Panc1 (cell line): ENCODE results near the gene MSRB3. TPM values are rescaled to one million over a fixed set of nuclear protein-coding genes. Genes with fewer than 3 reads are reported as not detected.

Source experiments
- ATAC-seq: fragments of 200-7000 bp; cut with Tn5 transposase; 2 replicates; pipeline ENCODE4 v1.9.1; 2020; ENCODE audit warnings: mild to moderate bottlenecking, moderate library complexity
- BruUV-seq: library from RNA; stranded (reverse); fragments of 400-500 nt; replicated peaks from 2 replicates; lab custom pipeline; 2021; lab: Mats Ljungman, UMichigan
- CTCF ChIA-PET: fragments of 300-600 bp; sonication (Branson Sonifier 250); formaldehyde crosslinking; loops from one replicate; lab custom pipeline; 2022; ENCODE audit warnings: antibody characterized with exemption; lab: Charles Lee
- POLR2A ChIA-PET: fragments of 300-600 bp; sonication (Branson Sonifier 250); formaldehyde crosslinking; loops from one replicate; lab custom pipeline; 2022; ENCODE audit warnings: antibody characterized with exemption; lab: Charles Lee
- DNase-seq: peaks from one replicate; pipeline ENCODE4 v3.0.0-alpha.2; 2010; ENCODE audit warnings: low read depth, low spot score
- H3K27ac ChIP-seq: 2 replicates; pipeline ENCODE4 v1.5.1; 2011; ENCODE audit warnings: mild to moderate bottlenecking, low read length, inconsistent platforms
- H3K27me3 ChIP-seq: fragments of 200-500 bp; sonication (Bioruptor generic); 2 replicates; pipeline ENCODE4 v1.6.0; 2014; ENCODE audit warnings: low read length, inconsistent platforms; ENCODE audit not compliant: control insufficient read depth, insufficient read depth
- H3K36me3 ChIP-seq: fragments of 200-500 bp; sonication (Bioruptor generic); 2 replicates; pipeline ENCODE4 v1.5.1; 2014; ENCODE audit warnings: inconsistent platforms, mild to moderate bottlenecking, low read length, moderate library complexity; ENCODE audit not compliant: control insufficient read depth, insufficient read depth
- H3K4me1 ChIP-seq: 2 replicates; pipeline ENCODE4 v1.5.1; 2011; ENCODE audit warnings: inconsistent platforms, mild to moderate bottlenecking, low read length, moderate library complexity; ENCODE audit not compliant: control insufficient read depth, insufficient read depth
- H3K4me3 ChIP-seq, 2 experiments: 2 replicates each; pipeline ENCODE4 v1.5.1; 2011 to 2012; ENCODE audit warnings: low read depth in 2 of 2, low read length in 2 of 2, mild to moderate bottlenecking in 2 of 2, inconsistent platforms in 1 of 2, moderate library complexity in 1 of 2
- H3K9me3 ChIP-seq: fragments of 200-500 bp; sonication (Bioruptor generic); 2 replicates; pipeline ENCODE4 v1.5.1; 2014; ENCODE audit warnings: low read depth, mild to moderate bottlenecking, inconsistent platforms, low read length, moderate library complexity; ENCODE audit not compliant: control insufficient read depth, insufficient read depth
- CTCF ChIP-seq: fragments of 450-650 bp; IDR thresholded peaks from 2 replicates; pipeline ENCODE4 v1.5.1; 2017; ENCODE audit warnings: mild to moderate bottlenecking
- POLR2AphosphoS5 ChIP-seq: IDR thresholded peaks from 2 replicates; pipeline ENCODE4 v1.6.1; 2012; ENCODE audit warnings: mild to moderate bottlenecking, low read depth, low read length, moderate library complexity
- REST ChIP-seq, 2 experiments: IDR thresholded peaks; 2 replicates each; pipeline ENCODE4 v1.6.1; 2011 to 2012; ENCODE audit warnings: low read depth in 2 of 2, control low read depth in 1 of 2, low read length in 1 of 2, mild to moderate bottlenecking in 1 of 2, moderate library complexity in 1 of 2; ENCODE audit not compliant: insufficient read depth in 1 of 2
- SIN3A ChIP-seq: IDR thresholded peaks from 2 replicates; pipeline ENCODE4 v1.6.1; 2012; ENCODE audit warnings: low read depth, mild to moderate bottlenecking, low read length, moderate library complexity, borderline replicate concordance; ENCODE audit not compliant: insufficient read depth
- TCF7L2 ChIP-seq: IDR thresholded peaks from 2 replicates; pipeline ENCODE4 v1.6.1; 2011; ENCODE audit warnings: mild to moderate bottlenecking, low read depth, low read length, inconsistent platforms
- in situ Hi-C: cut with HindIII; loops from 2 replicates; pipeline ENCODE4 v1.10.0; 2016; ENCODE audit warnings: low sequenced_read_pairs, low pct_unique_long_range_greater_than_20kb
- intact Hi-C: fragments of 100-400 bp; cut with micrococcal nuclease; formaldehyde crosslinking; loops from one replicate; pipeline ENCODE4 v1.10.0; 2022; ENCODE audit not compliant: unreplicated experiment
- total RNA-seq: library from RNA; stranded (reverse); gene quantifications from one replicate; pipeline ENCODE4 v1.2.1, GENCODE V29; 2021; ENCODE audit not compliant: unreplicated experiment

Gene MSRB3
- total RNA-seq, 1 experiment from 2014 or later: 89.7 TPM

- TF ChIP-seq POLR2AphosphoS5 (no peak), REST (IDR thresholded peaks at IDR 0.05; ENCODE audit: insufficient read depth in 1 of 2, low read depth in 2 of 2, low read length in 1 of 2) (no peak), SIN3A (no peak), CTCF (no peak), TCF7L2 (no peak)
- no peak for DNase-seq
- Histone ChIP-seq H3K27ac (no peak overlapping the region), H3K9me3 (no peaks in the 10 kb centered on the region), H3K4me1 (no peaks in the 10 kb centered on the region; the same call in 1 of the 2 replicates), H3K4me3 (no peak overlapping the region), H3K36me3 (no peaks in the 10 kb centered on the region), H3K27me3 (no peaks in the 10 kb centered on the region)
- POLR2A ChIA-PET: no interaction called here
- CTCF ChIA-PET: interaction anchor here (0.5 kb wide), 1 partner anchor 640 kb away, joined by 13 read pairs; no protein-coding TSS in a partner anchor
- in situ Hi-C loops (no loop called here), intact Hi-C loops (no loop called here)
- ATAC-seq: no peak
- BruUV-seq: no TSS peak
These were observed 168.4 kb downstream of the MSRB3 start for GRCh38 chr12:65446901-65447300.

GRCh38 chr12:65449400-65449799 is 170.9 kb downstream of the MSRB3 start:
- no peaks in the 10 kb centered on the region for H3K9me3 ChIP-seq
- H3K36me3 ChIP-seq: no peaks in the 10 kb centered on the region
- no peak overlapping the region for H3K27ac ChIP-seq
- H3K4me1 ChIP-seq: no peaks in the 10 kb centered on the region
- ChIA-PET CTCF (no interaction called here), POLR2A (interaction anchor here (0.6 kb wide), 1 partner anchor 29 kb away, joined by 5 read pairs; no protein-coding TSS in a partner anchor)
- DNase-seq (no peak), ATAC-seq (no peak)
- H3K27me3 ChIP-seq: no peaks in the 10 kb centered on the region
- H3K4me3 ChIP-seq: no peak overlapping the region
- in situ Hi-C loops (no loop called here), intact Hi-C loops (no loop called here)
- no TSS peak for BruUV-seq
- TF ChIP-seq REST (IDR thresholded peaks at IDR 0.05; ENCODE audit: insufficient read depth in 1 of 2, low read depth in 2 of 2, low read length in 1 of 2) (no peak), CTCF (no peak), POLR2AphosphoS5 (no peak), SIN3A (no peak), TCF7L2 (no peak)
